Endothelial cell (in vitro differentiated cells): ENCODE measurements around the gene ZSWIM7. TPM values are rescaled to one million over a fixed set of nuclear protein-coding genes. Genes with fewer than 3 reads are reported as not detected.
"Not testable (repeated sequence)": the region's sequence is repeated elsewhere in the genome, so short reads cannot be mapped to it uniquely, and the experiment has no call there.

Experiments
- DNase-seq: peaks from one replicate; pipeline ENCODE4 v3.0.0; 2021; ENCODE audit warnings: low spot score
- H3K27ac Mint-ChIP-seq: one replicate; pipeline ENCODE4 v1.8.0; 2021; ENCODE audit warnings: mixed read lengths, inconsistent platforms; ENCODE audit not compliant: unreplicated experiment
- H3K27me3 Mint-ChIP-seq: one replicate; pipeline ENCODE4 v1.8.0; 2021; ENCODE audit warnings: mild to moderate bottlenecking, moderate library complexity, mixed read lengths, inconsistent platforms; ENCODE audit not compliant: unreplicated experiment
- H3K36me3 Mint-ChIP-seq: one replicate; pipeline ENCODE4 v1.8.0; 2021; ENCODE audit warnings: mild to moderate bottlenecking, low read depth, mixed read lengths, inconsistent platforms; ENCODE audit not compliant: unreplicated experiment
- H3K4me1 Mint-ChIP-seq: one replicate; pipeline ENCODE4 v1.8.0; 2021; ENCODE audit warnings: mild to moderate bottlenecking, mixed read lengths, inconsistent platforms; ENCODE audit not compliant: unreplicated experiment
- H3K4me3 Mint-ChIP-seq: one replicate; pipeline ENCODE4 v1.8.0; 2021; ENCODE audit warnings: mild to moderate bottlenecking, mixed read lengths, inconsistent platforms; ENCODE audit not compliant: unreplicated experiment
- H3K9me3 Mint-ChIP-seq: one replicate; pipeline ENCODE4 v1.8.0; 2021; ENCODE audit warnings: mixed read lengths, inconsistent platforms; ENCODE audit not compliant: unreplicated experiment
- CTCF ChIP-seq: fragments of 200-600 bp; sonication (generic); IDR thresholded peaks from one replicate; pipeline ENCODE4 v1.5.0; 2021; ENCODE audit warnings: antibody characterized with exemption; ENCODE audit not compliant: unreplicated experiment
- total RNA-seq: library from RNA; stranded (reverse); fragmentation: NEBNext Ultra II Directional; extraction: Animal tissue kit (Norgen Biotek cat#: 25700); gene quantifications from one replicate; pipeline ENCODE4 v1.2.1, GENCODE V29; 2021; ENCODE audit not compliant: unreplicated experiment

Gene ZSWIM7
- total RNA-seq, 1 donor from 2014 or later, result 39.4 TPM

GRCh38 chr17:15941781-15942180 lies 57.7 kb downstream of the ZSWIM7 start:
- H3K36me3 Mint-ChIP-seq, result peaks cover 11% of the 10 kb centered on the region
- TF ChIP-seq CTCF, result no peak
- H3K27ac Mint-ChIP-seq, result no peak overlapping the region
- H3K4me3 Mint-ChIP-seq, result no peak overlapping the region
- H3K27me3 Mint-ChIP-seq, result peaks cover 19% of the 10 kb centered on the region
- no peaks in the 10 kb centered on the region for H3K9me3 Mint-ChIP-seq
- H3K4me1 Mint-ChIP-seq, result peaks cover 31% of the 10 kb centered on the region
- DNase-seq, result no peak

GRCh38 chr17:15936481-15936880 lies 63.0 kb downstream of the ZSWIM7 start:
- DNase-seq, H3K36me3 Mint-ChIP-seq, H3K27ac Mint-ChIP-seq, H3K4me3 Mint-ChIP-seq, H3K27me3 Mint-ChIP-seq, H3K4me1 Mint-ChIP-seq, H3K9me3 Mint-ChIP-seq: not testable (repeated sequence)

- Mint-ChIP-seq H3K4me3 (no peak overlapping the region), H3K4me1 (no peaks in the 10 kb centered on the region), H3K36me3 (no peaks in the 10 kb centered on the region), H3K27me3 (no peaks in the 10 kb centered on the region), H3K27ac (no peak overlapping the region), H3K9me3 (no peaks in the 10 kb centered on the region)
- DNase-seq, result no peak
- no peak for TF ChIP-seq CTCF
These were observed 63.6 kb downstream of the ZSWIM7 start for GRCh38 chr17:15935891-15936290.

GRCh38 chr17:15934866-15935265 lies 64.6 kb downstream of the ZSWIM7 start:
- DNase-seq, result no peak
- Mint-ChIP-seq H3K27ac (no peak overlapping the region), H3K4me3 (no peak overlapping the region), H3K36me3 (no peaks in the 10 kb centered on the region), H3K27me3 (no peaks in the 10 kb centered on the region), H3K9me3 (no peaks in the 10 kb centered on the region), H3K4me1 (no peaks in the 10 kb centered on the region)
- no peak for TF ChIP-seq CTCF

DNA sequence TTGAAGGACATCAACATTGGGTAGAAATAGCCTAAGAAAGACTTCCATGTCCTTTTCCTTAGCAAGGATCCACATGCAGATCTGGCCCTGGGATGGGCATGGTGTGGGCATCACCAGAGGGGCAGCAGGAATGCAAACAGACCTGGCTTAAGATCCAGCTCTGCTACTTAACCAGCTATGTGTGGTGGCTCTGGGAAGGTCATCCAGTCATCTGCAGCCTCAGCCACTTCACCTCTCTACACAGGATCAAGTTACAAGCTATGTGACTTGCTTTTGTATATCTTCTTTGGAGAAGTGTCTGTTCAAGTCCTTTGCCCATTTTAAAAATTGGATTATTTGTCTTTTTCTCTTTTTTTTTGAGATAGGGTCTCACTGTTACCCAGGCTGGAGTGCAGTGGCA lies 68.1 kb downstream of the ZSWIM7 start:
- H3K27ac Mint-ChIP-seq, result no peak overlapping the region
- H3K4me1 Mint-ChIP-seq, result peaks cover 4% of the 10 kb centered on the region
- TF ChIP-seq CTCF, result no peak
- H3K36me3 Mint-ChIP-seq, result no peaks in the 10 kb centered on the region
- no peak overlapping the region for H3K4me3 Mint-ChIP-seq
- no peaks in the 10 kb centered on the region for H3K9me3 Mint-ChIP-seq
- DNase-seq, result no peak
- H3K27me3 Mint-ChIP-seq, result peaks cover 3% of the 10 kb centered on the region

- peaks cover 5% of the 10 kb centered on the region for H3K27me3 Mint-ChIP-seq
- no peak overlapping the region for H3K4me3 Mint-ChIP-seq
- H3K4me1 Mint-ChIP-seq, result peaks cover 4% of the 10 kb centered on the region
- H3K27ac Mint-ChIP-seq, result no peak overlapping the region
- H3K9me3 Mint-ChIP-seq, result no peaks in the 10 kb centered on the region
- no peak for DNase-seq
- H3K36me3 Mint-ChIP-seq, result no peaks in the 10 kb centered on the region
- TF ChIP-seq CTCF, result no peak
These were observed 69.1 kb downstream of the ZSWIM7 start for GRCh38 chr17:15930426-15930825.
